Naive B cell (primary cell): ENCODE data around the gene ERGIC1. TPM values are rescaled to one million over a fixed set of nuclear protein-coding genes. Genes with fewer than 3 reads are reported as not detected.
"Not testable (repeated sequence)": the region's sequence is repeated elsewhere in the genome, so short reads cannot be mapped to it uniquely, and the experiment has no call there.

Source experiments
- ATAC-seq, 2 donors: fragments of 150-1000 bp; cut with Tn5 transposase; 2 replicates each; pipeline ENCODE4 v1.10.0; 2021; ENCODE audit warnings: low read depth in 2 of 2, mild to moderate bottlenecking in 2 of 2, moderate library complexity in 2 of 2
- DNase-seq: peaks from one replicate; pipeline ENCODE4 v3.0.0; 2022
- H3K27ac Mint-ChIP-seq, 6 donors: one replicate each; pipeline ENCODE4 v1.8.0; 2020 to 2022; ENCODE audit warnings: mild to moderate bottlenecking in 6 of 6, mixed read lengths in 6 of 6, moderate library complexity in 5 of 6, inconsistent platforms in 2 of 6
- H3K27me3 Mint-ChIP-seq, 3 donors: one replicate each; pipeline ENCODE4 v1.8.0; 2021 to 2022; ENCODE audit warnings: mixed read lengths in 3 of 3, mild to moderate bottlenecking in 1 of 3
- H3K36me3 Mint-ChIP-seq, 2 donors: one replicate each; pipeline ENCODE4 v1.8.0; 2020 to 2022; ENCODE audit warnings: mixed read lengths in 2 of 2, inconsistent platforms in 1 of 2, mild to moderate bottlenecking in 1 of 2
- H3K4me1 Mint-ChIP-seq, 3 donors: one replicate each; pipeline ENCODE4 v1.8.0; 2020 to 2022; ENCODE audit warnings: mixed read lengths in 3 of 3, inconsistent platforms in 1 of 3, mild to moderate bottlenecking in 1 of 3, moderate library complexity in 1 of 3
- H3K4me3 Mint-ChIP-seq, 8 donors: one replicate each; pipeline ENCODE4 v1.8.0; 2020 to 2022; ENCODE audit warnings: mild to moderate bottlenecking in 8 of 8, mixed read lengths in 8 of 8, moderate library complexity in 8 of 8, inconsistent platforms in 2 of 8
- H3K9me3 Mint-ChIP-seq, 7 donors: one replicate each; pipeline ENCODE4 v1.8.0; 2020 to 2022; ENCODE audit warnings: mixed read lengths in 7 of 7, mild to moderate bottlenecking in 5 of 7, inconsistent platforms in 2 of 7, moderate library complexity in 1 of 7
- polyA plus RNA-seq, 6 donors: library from polyadenylated mRNA; unstranded; fragments of 300-500 nt; fragmentation: Illumina TruSeq; gene quantifications; one replicate each; pipeline ENCODE4 v1.2.3, GENCODE V29; 2021; ENCODE audit warnings: low read depth in 6 of 6

The ERGIC1 gene
- polyA plus RNA-seq, 6 donors from 2014 or later: 53.2 to 86.1 (median 64.4) TPM

- DNase-seq (peak; percentile 86), ATAC-seq (peak; percentile 99 to 100)
- Mint-ChIP-seq H3K27ac (peak overlapping the region; percentile 98 to 99 (median 98)), H3K36me3 (no peaks in the 10 kb centered on the region), H3K4me3 (peak overlapping the region; percentile 76 to 96 (median 88)), H3K4me1 (peaks cover 12 to 16% (median 12%) of the 10 kb centered on the region in 3 donors), H3K9me3 (peaks cover 0 to 4% (median 0%) of the 10 kb centered on the region in 7 donors), H3K27me3 (no peaks in the 10 kb centered on the region)
Measured at GRCh38 chr5:172806897-172807672, 27.0 kb upstream of the ERGIC1 start.

GRCh38 chr5:172807766-172808311 lies 26.2 kb upstream of the ERGIC1 start:
- H3K27ac Mint-ChIP-seq: peak overlapping the region; percentile 98 to 99 (median 98)
- H3K4me1 Mint-ChIP-seq: peaks cover 12 to 16% (median 12%) of the 10 kb centered on the region in 3 donors
- H3K36me3 Mint-ChIP-seq: no peaks in the 10 kb centered on the region
- peaks cover 0 to 4% (median 0%) of the 10 kb centered on the region in 7 donors for H3K9me3 Mint-ChIP-seq
- DNase-seq (no peak), ATAC-seq (no peak)
- no peaks in the 10 kb centered on the region for H3K27me3 Mint-ChIP-seq
- H3K4me3 Mint-ChIP-seq: peak overlapping the region; percentile 76 to 96 (median 88)

GRCh38 chr5:172809774-172810173 lies 24.3 kb upstream of the ERGIC1 start:
- peak overlapping the region in 2 of 6 donors; percentile 60 to 82 for H3K27ac Mint-ChIP-seq
- ATAC-seq: no peak
- peaks cover 12 to 16% (median 12%) of the 10 kb centered on the region in 3 donors for H3K4me1 Mint-ChIP-seq
- H3K36me3 Mint-ChIP-seq: no peaks in the 10 kb centered on the region
- DNase-seq: no peak
- H3K9me3 Mint-ChIP-seq: peaks cover 0 to 4% (median 0%) of the 10 kb centered on the region in 7 donors
- H3K4me3 Mint-ChIP-seq: peak overlapping the region in 2 of 8 donors; percentile 9 to 58
- no peaks in the 10 kb centered on the region for H3K27me3 Mint-ChIP-seq

- H3K27me3 Mint-ChIP-seq, H3K9me3 Mint-ChIP-seq, H3K36me3 Mint-ChIP-seq, DNase-seq, ATAC-seq, H3K4me3 Mint-ChIP-seq: not testable (repeated sequence)
- Mint-ChIP-seq H3K4me1 (peaks cover 12 to 18% (median 14%) of the 10 kb centered on the region in 3 donors), H3K27ac (peak overlapping the region in 1 of 6 donors; percentile 3)
Measured at GRCh38 chr5:172810996-172811395, 23.1 kb upstream of the ERGIC1 start.

- no peaks in the 10 kb centered on the region for H3K27me3 Mint-ChIP-seq
- no peak for DNase-seq
- H3K9me3 Mint-ChIP-seq: no peaks in the 10 kb centered on the region
- H3K27ac Mint-ChIP-seq: peak overlapping the region in 2 of 6 donors; percentile 1 to 48
- peaks cover 0 to 5% (median 3%) of the 10 kb centered on the region in 3 donors for H3K4me1 Mint-ChIP-seq
- ATAC-seq: no peak
- no peak overlapping the region for H3K4me3 Mint-ChIP-seq
- no peaks in the 10 kb centered on the region for H3K36me3 Mint-ChIP-seq
Measured at GRCh38 chr5:172815631-172816030, 18.4 kb upstream of the ERGIC1 start.

GRCh38 chr5:172816925-172817562 lies 17.0 kb upstream of the ERGIC1 start:
- ATAC-seq (no peak), DNase-seq (no peak)
- Mint-ChIP-seq H3K4me3 (no peak overlapping the region), H3K27me3 (no peaks in the 10 kb centered on the region), H3K9me3 (no peaks in the 10 kb centered on the region), H3K36me3 (no peaks in the 10 kb centered on the region), H3K4me1 (peaks cover 0 to 5% (median 3%) of the 10 kb centered on the region in 3 donors), H3K27ac (peak overlapping the region in 1 of 6 donors; percentile 52)

- no peak overlapping the region for H3K4me3 Mint-ChIP-seq
Measured at GRCh38 chr5:172817664-172818063, 16.4 kb upstream of the ERGIC1 start.

GRCh38 chr5:172818081-172818480 lies 16.0 kb upstream of the ERGIC1 start:
- H3K36me3 Mint-ChIP-seq: no peaks in the 10 kb centered on the region
- peak overlapping the region in 1 of 8 donors; percentile 55 for H3K4me3 Mint-ChIP-seq
- H3K27ac Mint-ChIP-seq: no peak overlapping the region
- no peak for DNase-seq
- no peaks in the 10 kb centered on the region for H3K9me3 Mint-ChIP-seq
- ATAC-seq: no peak
- H3K4me1 Mint-ChIP-seq: peaks cover 0 to 5% (median 3%) of the 10 kb centered on the region in 3 donors
- H3K27me3 Mint-ChIP-seq: no peaks in the 10 kb centered on the region

More at GRCh38 chr5:172817664-172818063, 16.4 kb upstream of the ERGIC1 start:
- Mint-ChIP-seq H3K9me3 (no peaks in the 10 kb centered on the region), H3K27me3 (no peaks in the 10 kb centered on the region), H3K27ac (no peak overlapping the region), H3K36me3 (no peaks in the 10 kb centered on the region), H3K4me1 (peaks cover 0 to 5% (median 3%) of the 10 kb centered on the region in 3 donors)
- ATAC-seq: no peak
- no peak for DNase-seq

GRCh38 chr5:172819569-172819968 lies 14.5 kb upstream of the ERGIC1 start:
- no peak for DNase-seq
- H3K36me3 Mint-ChIP-seq: no peaks in the 10 kb centered on the region
- no peaks in the 10 kb centered on the region for H3K27me3 Mint-ChIP-seq
- no peak overlapping the region for H3K27ac Mint-ChIP-seq
- peaks cover 0 to 2% (median 0%) of the 10 kb centered on the region in 7 donors for H3K9me3 Mint-ChIP-seq
- ATAC-seq: no peak
- H3K4me3 Mint-ChIP-seq: no peak overlapping the region
- peaks cover 0 to 5% (median 3%) of the 10 kb centered on the region in 3 donors for H3K4me1 Mint-ChIP-seq

GRCh38 chr5:172820046-172820767 lies 13.8 kb upstream of the ERGIC1 start:
- DNase-seq: no peak
- Mint-ChIP-seq H3K27ac (peak overlapping the region in 1 of 6 donors; percentile 47), H3K27me3 (no peaks in the 10 kb centered on the region)

GRCh38 chr5:172821340-172821985 lies 12.6 kb upstream of the ERGIC1 start:
- Mint-ChIP-seq H3K36me3 (peaks cover 10 to 15% of the 10 kb centered on the region in 2 donors), H3K27me3 (no peaks in the 10 kb centered on the region)

More at GRCh38 chr5:172820046-172820767, 13.8 kb upstream of the ERGIC1 start:
- H3K4me1 Mint-ChIP-seq: peaks cover 0 to 5% (median 1%) of the 10 kb centered on the region in 3 donors
- H3K4me3 Mint-ChIP-seq: no peak overlapping the region
- peaks cover 0 to 2% (median 2%) of the 10 kb centered on the region in 7 donors for H3K9me3 Mint-ChIP-seq
- no peak for ATAC-seq
- H3K36me3 Mint-ChIP-seq: peaks cover 1 to 3% of the 10 kb centered on the region in 2 donors

GRCh38 chr5:172823840-172824362 lies 10.2 kb upstream of the ERGIC1 start:
- ATAC-seq (no peak), DNase-seq (no peak)
- peaks cover 3 to 19% (median 17%) of the 10 kb centered on the region in 7 donors for H3K9me3 Mint-ChIP-seq
- H3K4me1 Mint-ChIP-seq: peaks cover 0 to 5% (median 0%) of the 10 kb centered on the region in 3 donors
- H3K27ac Mint-ChIP-seq: peak overlapping the region in 1 of 6 donors; percentile 53
- H3K27me3 Mint-ChIP-seq: no peaks in the 10 kb centered on the region
- no peak overlapping the region for H3K4me3 Mint-ChIP-seq
- peaks cover 10 to 19% of the 10 kb centered on the region in 2 donors for H3K36me3 Mint-ChIP-seq

More at GRCh38 chr5:172821340-172821985, 12.6 kb upstream of the ERGIC1 start:
- ATAC-seq: no peak
- Mint-ChIP-seq H3K4me3 (no peak overlapping the region), H3K27ac (peak overlapping the region in 1 of 6 donors; percentile 39), H3K4me1 (no peaks in the 10 kb centered on the region), H3K9me3 (peaks cover 3 to 15% (median 14%) of the 10 kb centered on the region in 7 donors)
- DNase-seq: no peak
